HG03342 (cell line): Measurements from ENCODE around the gene ITSN2.

Source experiments
- ATAC-seq: cut with Tn5 transposase; IDR thresholded peaks from one replicate; pipeline ENCODE4 v1.9.1; 2021; ENCODE audit warnings: mild to moderate bottlenecking, moderate library complexity; ENCODE audit not compliant: unreplicated experiment

Gene ITSN2

GRCh38 chr2:24190503-24190902 lies 169.8 kb downstream of the ITSN2 start:
- no peak for ATAC-seq

GRCh38 chr2:24189551-24189950 lies 170.8 kb downstream of the ITSN2 start:
- no peak for ATAC-seq

DNA sequence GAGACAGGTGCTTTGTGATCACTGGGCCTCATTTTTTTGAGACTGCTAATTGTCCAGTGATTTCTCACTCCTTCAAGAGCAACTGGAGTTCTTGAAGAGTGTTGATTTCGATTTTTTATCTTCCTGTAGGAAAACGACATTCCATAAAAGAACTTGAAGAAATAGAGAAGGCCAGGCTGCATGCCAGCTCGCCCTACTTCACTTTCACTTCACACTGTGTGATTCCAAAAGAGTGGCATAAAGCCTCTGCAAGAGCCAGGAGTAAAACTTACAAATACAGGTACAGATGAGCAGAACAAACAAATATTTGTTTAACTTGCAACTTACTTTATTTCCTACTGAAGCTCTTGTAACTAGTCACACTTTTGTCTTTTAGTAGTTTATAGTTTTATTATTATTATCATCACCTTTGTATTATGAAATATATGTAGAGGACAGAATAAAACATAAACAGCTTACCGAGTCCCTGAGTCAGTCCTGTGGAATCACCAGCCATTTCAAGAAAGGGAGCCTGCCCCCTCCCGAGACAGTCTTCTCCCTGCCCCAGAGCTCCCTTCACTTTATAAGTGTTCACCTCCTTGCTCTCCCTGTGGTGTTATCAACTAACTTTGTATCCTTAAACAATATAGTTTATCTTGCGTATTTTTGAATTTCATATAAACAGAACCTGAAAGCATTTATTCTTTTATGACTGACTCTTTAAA lies 176.8 kb downstream of the ITSN2 start:
- no peak for ATAC-seq

DNA sequence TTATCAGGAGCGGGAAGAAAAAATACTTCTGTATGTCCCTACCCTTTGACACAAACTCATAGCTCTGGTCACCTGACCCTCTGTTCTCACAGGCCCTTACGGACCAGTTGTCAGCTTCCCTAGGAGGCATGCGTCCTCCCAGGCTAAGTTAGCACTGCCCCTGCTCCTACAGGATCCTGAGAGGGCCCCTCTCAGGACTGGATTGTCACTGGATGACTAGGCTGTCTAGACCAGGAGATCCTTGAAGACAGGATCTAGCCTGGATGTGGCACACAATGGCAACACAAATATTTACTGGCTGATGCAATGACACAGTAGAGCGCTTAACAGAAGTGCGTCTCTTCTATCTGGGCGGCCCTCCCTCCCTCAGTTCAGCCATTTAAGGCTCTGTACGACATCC lies 177.8 kb downstream of the ITSN2 start:
- no peak for ATAC-seq

DNA sequence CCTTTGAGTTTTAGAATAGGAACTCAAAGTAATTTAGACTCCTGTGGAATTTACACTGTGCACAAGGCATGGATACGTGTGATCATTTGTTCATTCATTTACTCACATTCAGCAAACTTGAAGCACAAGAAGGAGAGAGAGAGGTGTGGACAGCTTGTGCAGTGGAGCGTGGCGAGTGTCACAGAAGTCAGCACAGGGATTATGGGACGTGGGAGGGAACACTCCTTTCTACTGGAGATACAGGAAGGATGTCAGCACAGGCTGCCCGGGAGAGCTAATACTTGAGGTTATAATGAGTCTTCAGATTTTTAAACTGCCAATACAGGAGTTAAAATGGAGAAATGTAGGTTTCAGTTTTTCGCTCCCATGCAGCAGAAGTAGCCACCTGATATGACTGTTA lies 178.5 kb downstream of the ITSN2 start:
- ATAC-seq: no peak

- ATAC-seq: no peak
These were observed 180.7 kb downstream of the ITSN2 start for GRCh38 chr2:24179683-24180082.

- no peak for ATAC-seq
These were observed 184.0 kb downstream of the ITSN2 start for GRCh38 chr2:24176326-24176725.

- ATAC-seq: no peak
These were observed 184.6 kb downstream of the ITSN2 start for GRCh38 chr2:24175631-24176187.

GRCh38 chr2:24174851-24175277 lies 185.5 kb downstream of the ITSN2 start, which contains the start of gene FAM228A:
TSS of gene FAM228A (plus strand) at chr2:24175053. CDS start at chr2:24175481, 428 bp downstream.
- ATAC-seq: no peak

- ATAC-seq: no peak
These were observed 191.3 kb downstream of the ITSN2 start for GRCh38 chr2:24169023-24169422.

DNA sequence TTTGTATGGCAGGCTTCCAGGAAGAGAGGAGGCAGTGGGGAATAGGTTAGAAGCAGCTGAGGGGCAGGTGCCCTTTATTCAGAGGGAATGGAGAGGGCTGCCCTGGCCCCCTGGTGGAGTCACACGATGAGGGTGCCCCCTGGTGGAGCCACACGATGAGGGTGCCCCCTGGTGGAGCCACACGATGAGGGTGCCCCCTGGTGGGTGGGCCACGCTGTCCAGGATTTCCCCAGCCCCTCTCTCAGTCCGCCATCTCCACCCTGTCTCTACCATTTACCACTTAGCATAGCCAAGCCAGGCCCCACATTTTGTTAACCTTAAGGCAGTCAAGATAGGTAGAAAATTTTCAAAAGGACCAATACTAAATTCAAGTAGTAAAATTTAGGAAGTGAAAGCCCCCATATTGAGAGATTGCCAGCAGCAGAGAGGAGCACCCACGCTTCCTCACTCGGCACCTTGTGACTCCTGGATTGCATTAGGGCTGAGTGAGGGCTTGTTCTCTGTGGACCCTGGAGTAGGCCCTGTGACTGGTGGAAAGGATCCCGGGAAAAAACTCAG lies 195.8 kb downstream of the ITSN2 start:
- peak; percentile 44 for ATAC-seq

GRCh38 chr2:24163601-24164000 lies 196.7 kb downstream of the ITSN2 start:
- no peak for ATAC-seq

GRCh38 chr2:24163186-24163585 lies 197.2 kb downstream of the ITSN2 start:
- ATAC-seq: no peak

GRCh38 chr2:24162494-24162893 lies 197.8 kb downstream of the ITSN2 start:
- ATAC-seq: no peak

DNA sequence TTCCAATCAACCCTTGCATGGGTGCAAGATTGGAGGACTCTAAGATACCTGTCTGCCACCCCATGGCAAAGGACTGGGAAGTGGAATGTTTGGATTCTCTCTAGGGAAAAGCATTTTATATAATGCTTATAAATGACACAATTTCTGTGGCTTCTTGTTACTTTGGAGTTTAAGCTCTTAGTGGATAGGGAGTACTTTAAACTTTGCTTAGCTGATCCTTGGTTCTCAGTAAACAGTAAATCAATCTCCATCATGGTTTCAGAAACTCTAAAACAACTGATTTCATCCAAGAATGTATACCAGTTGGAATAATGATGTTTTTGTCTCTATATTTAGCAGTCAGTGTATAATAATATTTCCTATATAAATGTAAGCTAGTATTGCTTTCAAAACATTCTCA lies 199.6 kb downstream of the ITSN2 start:
- no peak for ATAC-seq

DNA sequence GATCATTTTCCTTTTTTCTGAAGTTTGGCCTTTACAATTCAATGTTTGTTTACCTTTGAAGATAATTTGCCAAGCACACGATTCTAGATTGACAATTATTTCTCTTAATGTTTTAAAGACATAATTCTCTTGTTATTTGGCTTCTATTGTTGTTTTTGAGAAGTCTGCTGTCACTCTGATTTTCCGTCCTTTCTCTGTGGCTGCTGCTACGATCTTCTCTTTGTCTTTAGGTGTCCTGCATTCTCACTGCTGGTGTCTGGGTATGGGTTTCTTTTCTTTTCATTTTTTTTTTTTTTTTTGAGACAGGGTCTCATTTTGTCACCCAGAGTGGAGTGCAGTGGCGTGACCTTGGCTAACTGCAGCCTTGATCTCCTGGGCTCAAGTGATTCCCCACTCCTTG lies 200.6 kb downstream of the ITSN2 start:
- ATAC-seq: no peak

DNA sequence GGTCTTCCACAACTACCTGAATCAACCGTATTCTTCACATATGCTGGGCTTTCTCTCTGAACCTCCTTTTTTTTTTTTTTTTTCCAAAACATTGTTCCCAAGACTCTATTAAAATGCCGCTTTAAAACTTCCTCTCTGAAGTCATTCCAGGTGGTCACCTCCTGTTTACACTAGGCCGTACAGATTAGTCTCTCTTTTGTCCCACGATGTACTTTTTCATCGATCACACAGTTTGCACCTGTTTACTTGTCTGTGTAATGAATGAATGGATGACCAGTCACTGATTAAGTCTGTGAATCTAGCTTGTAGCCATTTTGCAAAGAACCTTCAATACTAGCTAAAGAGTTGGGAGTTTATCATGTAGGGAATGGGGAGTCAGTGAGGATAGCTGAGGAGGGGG lies 202.2 kb downstream of the ITSN2 start:
- no peak for ATAC-seq

GRCh38 chr2:24153478-24153877 lies 206.9 kb downstream of the ITSN2 start:
- ATAC-seq: no peak
